ENCODE results near the gene ATAD5. TPM values are rescaled to one million over a fixed set of nuclear protein-coding genes. Genes with fewer than 3 reads are reported as not detected.
"Not testable (repeated sequence)": the region's sequence is repeated elsewhere in the genome, so short reads cannot be mapped to it uniquely, and the experiment has no call there.

Gene ATAD5
- total and polyA plus RNA-seq, 8 donors: 0.19 to 0.95 (median 0.47) TPM

GRCh38 chr17:30926516-30926915, 94.8 kb downstream of the ATAD5 start:
- ATAC-seq (no peak), DNase-seq (no peak), FAIRE-seq (no peak)
- Histone ChIP-seq H3K4me3 (no peak overlapping the region), H3K4me1 (no peaks in the 10 kb centered on the region), H3K27me3 (no peaks in the 10 kb centered on the region), H3K9me3 (no peaks in the 10 kb centered on the region), H3K27ac (no peak overlapping the region), H3K36me3 (no peaks in the 10 kb centered on the region)
- intact Hi-C loops (cut with DNase I): no loop called here
- 78 to 83% methylated on average over 6 of the region's 6 CpGs for WGBS, 2 donors
- no peak for TF ChIP-seq CTCF (IDR thresholded peaks at IDR 0.05)

- WGBS, 2 donors: 96 to 97% methylated on average over 5 of the region's 5 CpGs
- no peaks in the 10 kb centered on the region for H3K4me1 ChIP-seq
- no peak overlapping the region for H3K27ac ChIP-seq
- no peak for FAIRE-seq
- H3K36me3 ChIP-seq: no peaks in the 10 kb centered on the region
- H3K9me3 ChIP-seq: no peaks in the 10 kb centered on the region
- no peak for ATAC-seq
- intact Hi-C loops (cut with DNase I): no loop called here
- TF ChIP-seq CTCF (IDR thresholded peaks at IDR 0.05): no peak
- H3K27me3 ChIP-seq: no peaks in the 10 kb centered on the region
- DNase-seq: no peak
- H3K4me3 ChIP-seq: no peak overlapping the region
Observed at GRCh38 chr17:30927756-30928155, 96.0 kb downstream of the ATAD5 start.

- ATAC-seq (no peak), DNase-seq (peak in 1 of 6 donors; percentile 17), FAIRE-seq (no peak)
- Histone ChIP-seq H3K27me3 (no peaks in the 10 kb centered on the region), H3K9me3 (no peaks in the 10 kb centered on the region), H3K4me3 (no peak overlapping the region), H3K4me1 (no peaks in the 10 kb centered on the region), H3K36me3 (no peaks in the 10 kb centered on the region), H3K27ac (no peak overlapping the region)
- 81 to 90% methylated on average over 3 of the region's 3 CpGs for WGBS, 2 donors
- intact Hi-C loops (cut with DNase I): no loop called here
- TF ChIP-seq CTCF (IDR thresholded peaks at IDR 0.05): no peak
Observed at GRCh38 chr17:30928584-30928983, 96.8 kb downstream of the ATAD5 start.

DNA sequence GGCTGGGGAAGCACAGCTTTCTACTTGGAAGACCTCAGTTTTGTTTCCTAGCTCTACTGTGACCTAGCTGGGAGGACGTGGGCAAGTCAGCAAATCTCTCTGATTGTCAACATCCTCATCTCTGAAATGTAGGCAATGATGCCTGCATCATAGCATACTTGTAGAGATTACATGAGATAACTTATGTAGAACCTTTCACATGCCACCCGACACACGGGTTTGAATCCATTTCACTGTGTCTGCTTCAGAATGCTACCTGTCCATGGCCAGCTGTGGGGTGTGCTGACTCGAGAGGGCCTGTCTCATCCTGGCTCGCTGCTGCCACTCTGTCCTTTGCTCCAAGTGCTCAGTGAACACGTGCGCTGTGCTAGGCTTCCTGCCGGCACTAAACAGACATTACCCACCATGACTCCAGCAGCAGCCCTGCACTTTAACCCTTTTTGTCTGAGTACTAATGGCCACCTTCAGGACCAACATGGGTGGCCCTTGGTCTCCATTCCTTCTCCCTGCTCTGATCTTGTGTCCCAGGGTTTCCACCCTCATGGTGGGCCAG, 97.4 kb downstream of the ATAD5 start:
- no peaks in the 10 kb centered on the region for H3K36me3 ChIP-seq
- H3K9me3 ChIP-seq: no peaks in the 10 kb centered on the region
- no peak for FAIRE-seq
- intact Hi-C loops (cut with DNase I): no loop called here
- no peaks in the 10 kb centered on the region for H3K4me1 ChIP-seq
- no peaks in the 10 kb centered on the region for H3K27me3 ChIP-seq
- peak in 1 of 6 donors; percentile 2 for DNase-seq
- 73 to 78% methylated on average over 8 of the region's 8 CpGs for WGBS, 2 donors
- ATAC-seq: no peak
- H3K4me3 ChIP-seq: no peak overlapping the region
- TF ChIP-seq CTCF (IDR thresholded peaks at IDR 0.05): no peak
- no peak overlapping the region for H3K27ac ChIP-seq

DNA sequence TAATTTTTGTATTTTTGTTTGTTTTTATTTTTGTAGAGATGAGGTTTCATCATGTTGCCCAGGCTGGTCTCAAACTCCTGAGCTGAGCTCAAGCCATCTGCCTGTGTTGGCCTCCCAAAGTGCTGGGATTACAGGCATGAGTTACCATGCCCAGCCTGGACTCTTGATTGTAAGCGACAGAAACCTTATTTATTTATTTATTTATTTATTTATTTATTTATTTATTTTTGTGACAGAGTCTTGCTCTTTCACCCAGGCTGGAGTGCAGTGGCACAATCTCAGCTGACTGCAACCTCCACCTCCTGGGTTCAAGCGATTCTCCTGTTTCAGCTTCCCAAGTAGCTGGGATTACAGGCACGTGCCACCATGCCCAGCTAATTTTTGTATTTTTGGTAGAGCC, 98.1 kb downstream of the ATAD5 start:
- ATAC-seq; H3K27ac ChIP-seq; H3K27me3 ChIP-seq; H3K4me3 ChIP-seq; H3K4me1 ChIP-seq; H3K9me3 ChIP-seq; intact Hi-C loops (cut with DNase I); H3K36me3 ChIP-seq; DNase-seq; FAIRE-seq: not testable (repeated sequence)
- 94 to 98% methylated on average over 3 of the region's 3 CpGs for WGBS, 2 donors
